ENCODE data around the gene TNRC6B.
A peak's percentile ranks its signal among the peaks of the same experiment; 100 is the strongest.
"Not testable (repeated sequence)": the region's sequence is repeated elsewhere in the genome, so short reads cannot be mapped to it uniquely, and the experiment has no call there.

The TNRC6B gene

GRCh38 chr22:40216041-40216756 lies 38.5 kb downstream of the TNRC6B start:
- no peak for DNase-seq

- DNase-seq, result no peak
Observed at GRCh38 chr22:40218152-40218551, 40.4 kb downstream of the TNRC6B start.

- no peak for DNase-seq
Observed at GRCh38 chr22:40218723-40219294, 41.1 kb downstream of the TNRC6B start.

- DNase-seq, result no peak
Observed at GRCh38 chr22:40220316-40221054, 42.8 kb downstream of the TNRC6B start.

GRCh38 chr22:40221055-40221414 lies 43.3 kb downstream of the TNRC6B start:
- DNase-seq, result no peak

- not testable (repeated sequence) for DNase-seq
Observed at GRCh38 chr22:40222979-40223378, 45.3 kb downstream of the TNRC6B start.

- DNase-seq, result no peak
Observed at GRCh38 chr22:40224702-40225101, 47.0 kb downstream of the TNRC6B start.

- no peak for DNase-seq
Observed at GRCh38 chr22:40226620-40227019, 48.9 kb downstream of the TNRC6B start.

GRCh38 chr22:40231618-40232313 lies 54.0 kb downstream of the TNRC6B start:
- no peak for DNase-seq

GRCh38 chr22:40232624-40233023 lies 54.9 kb downstream of the TNRC6B start:
- DNase-seq, result no peak

- DNase-seq, result no peak
Observed at GRCh38 chr22:40233886-40234285, 56.2 kb downstream of the TNRC6B start.

- DNase-seq, result no peak
Observed at GRCh38 chr22:40234658-40235057, 56.9 kb downstream of the TNRC6B start.

GRCh38 chr22:40235308-40235707 lies 57.6 kb downstream of the TNRC6B start:
- DNase-seq, result no peak

GRCh38 chr22:40236131-40236665 lies 58.5 kb downstream of the TNRC6B start:
- DNase-seq, result no peak

- DNase-seq, result no peak
Observed at GRCh38 chr22:40237241-40237640, 59.5 kb downstream of the TNRC6B start.

- no peak for DNase-seq
Observed at GRCh38 chr22:40237788-40238424, 60.2 kb downstream of the TNRC6B start.

GRCh38 chr22:40238425-40239344 lies 61.0 kb downstream of the TNRC6B start:
- DNase-seq, result peak; percentile 2

GRCh38 chr22:40239345-40239683 lies 61.6 kb downstream of the TNRC6B start:
- DNase-seq, result no peak

- no peak for DNase-seq
Observed at GRCh38 chr22:40240160-40240559, 62.4 kb downstream of the TNRC6B start.

- no peak for DNase-seq
Observed at GRCh38 chr22:40240686-40241085, 63.0 kb downstream of the TNRC6B start.

- DNase-seq, result no peak
Observed at GRCh38 chr22:40241200-40241763, 63.6 kb downstream of the TNRC6B start.

All from T1000 (cell line).